ENCODE measurements around the gene FLAD1.

DNA sequence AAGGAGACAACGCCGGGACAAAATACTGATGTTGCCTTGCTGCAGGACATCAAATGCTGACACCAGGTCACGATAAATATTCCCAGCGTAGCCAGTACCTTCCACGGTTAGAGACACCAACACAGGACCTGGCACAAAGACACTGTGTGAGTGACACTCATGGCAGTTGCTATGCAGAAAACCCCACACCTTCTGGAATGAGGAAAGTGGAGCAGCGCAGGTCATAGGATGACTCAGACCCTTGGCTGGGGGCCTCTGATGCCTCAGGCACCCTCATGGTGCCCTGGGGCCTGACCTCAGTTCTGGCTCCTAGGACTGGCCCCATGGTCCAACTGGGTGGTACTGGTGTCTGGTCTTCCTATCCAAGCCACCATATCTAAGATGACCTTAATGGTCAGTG lies 43.4 kb downstream of the FLAD1 start:
- TF ChIP-seq, protein P1, sequence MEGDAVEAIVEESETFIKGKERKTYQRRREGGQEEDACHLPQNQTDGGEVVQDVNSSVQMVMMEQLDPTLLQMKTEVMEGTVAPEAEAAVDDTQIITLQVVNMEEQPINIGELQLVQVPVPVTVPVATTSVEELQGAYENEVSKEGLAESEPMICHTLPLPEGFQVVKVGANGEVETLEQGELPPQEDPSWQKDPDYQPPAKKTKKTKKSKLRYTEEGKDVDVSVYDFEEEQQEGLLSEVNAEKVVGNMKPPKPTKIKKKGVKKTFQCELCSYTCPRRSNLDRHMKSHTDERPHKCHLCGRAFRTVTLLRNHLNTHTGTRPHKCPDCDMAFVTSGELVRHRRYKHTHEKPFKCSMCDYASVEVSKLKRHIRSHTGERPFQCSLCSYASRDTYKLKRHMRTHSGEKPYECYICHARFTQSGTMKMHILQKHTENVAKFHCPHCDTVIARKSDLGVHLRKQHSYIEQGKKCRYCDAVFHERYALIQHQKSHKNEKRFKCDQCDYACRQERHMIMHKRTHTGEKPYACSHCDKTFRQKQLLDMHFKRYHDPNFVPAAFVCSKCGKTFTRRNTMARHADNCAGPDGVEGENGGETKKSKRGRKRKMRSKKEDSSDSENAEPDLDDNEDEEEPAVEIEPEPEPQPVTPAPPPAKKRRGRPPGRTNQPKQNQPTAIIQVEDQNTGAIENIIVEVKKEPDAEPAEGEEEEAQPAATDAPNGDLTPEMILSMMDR (IDR thresholded peaks at IDR 0.05): no peak
- no peak for TF ChIP-seq POLR2A (IDR thresholded peaks at IDR 0.05)

Measured in adrenal gland (tissue), 5 donors.